ENCODE results near the gene BMP2K. TPM values are rescaled to one million over a fixed set of nuclear protein-coding genes. Genes with fewer than 3 reads are reported as not detected.

Gene BMP2K
- total and polyA plus RNA-seq, 2 donors from 2014 or later: 6.0 to 43.1 TPM

GRCh38 chr4:78940752-78941151 is 164.6 kb downstream of the BMP2K start:
- Histone ChIP-seq H3K4me3 (ENCODE audit: low read length in 3 of 3) (no peak overlapping the region), H3K9me3 (ENCODE audit: control insufficient read depth in 2 of 3, insufficient read depth in 1 of 3, low read length in 3 of 3) (no peaks in the 10 kb centered on the region), H3K9ac (ENCODE audit: low read length in 3 of 3) (no peak overlapping the region), H3K4me1 (ENCODE audit: control insufficient read depth in 2 of 3, insufficient read depth in 2 of 3, low read depth in 1 of 3, low read length in 3 of 3) (peaks cover 0 to 2% (median 0%) of the 10 kb centered on the region in 3 donors), H3K27ac (ENCODE audit: low read depth in 2 of 2, low read length in 2 of 2) (no peak overlapping the region), H3K36me3 (ENCODE audit: control insufficient read depth in 2 of 3, insufficient read depth in 3 of 3, low read length in 3 of 3) (no peaks in the 10 kb centered on the region), H3K27me3 (ENCODE audit: control insufficient read depth, insufficient read depth, low read length) (no peaks in the 10 kb centered on the region)
- no peak for DNase-seq
- intact Hi-C loops (cut with DNase I): no loop called here
- FAIRE-seq: no peak
- TF ChIP-seq, protein P1, sequence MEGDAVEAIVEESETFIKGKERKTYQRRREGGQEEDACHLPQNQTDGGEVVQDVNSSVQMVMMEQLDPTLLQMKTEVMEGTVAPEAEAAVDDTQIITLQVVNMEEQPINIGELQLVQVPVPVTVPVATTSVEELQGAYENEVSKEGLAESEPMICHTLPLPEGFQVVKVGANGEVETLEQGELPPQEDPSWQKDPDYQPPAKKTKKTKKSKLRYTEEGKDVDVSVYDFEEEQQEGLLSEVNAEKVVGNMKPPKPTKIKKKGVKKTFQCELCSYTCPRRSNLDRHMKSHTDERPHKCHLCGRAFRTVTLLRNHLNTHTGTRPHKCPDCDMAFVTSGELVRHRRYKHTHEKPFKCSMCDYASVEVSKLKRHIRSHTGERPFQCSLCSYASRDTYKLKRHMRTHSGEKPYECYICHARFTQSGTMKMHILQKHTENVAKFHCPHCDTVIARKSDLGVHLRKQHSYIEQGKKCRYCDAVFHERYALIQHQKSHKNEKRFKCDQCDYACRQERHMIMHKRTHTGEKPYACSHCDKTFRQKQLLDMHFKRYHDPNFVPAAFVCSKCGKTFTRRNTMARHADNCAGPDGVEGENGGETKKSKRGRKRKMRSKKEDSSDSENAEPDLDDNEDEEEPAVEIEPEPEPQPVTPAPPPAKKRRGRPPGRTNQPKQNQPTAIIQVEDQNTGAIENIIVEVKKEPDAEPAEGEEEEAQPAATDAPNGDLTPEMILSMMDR (IDR thresholded peaks at IDR 0.05; ENCODE audit: borderline replicate concordance, extremely low read depth, insufficient read depth): no peak

DNA sequence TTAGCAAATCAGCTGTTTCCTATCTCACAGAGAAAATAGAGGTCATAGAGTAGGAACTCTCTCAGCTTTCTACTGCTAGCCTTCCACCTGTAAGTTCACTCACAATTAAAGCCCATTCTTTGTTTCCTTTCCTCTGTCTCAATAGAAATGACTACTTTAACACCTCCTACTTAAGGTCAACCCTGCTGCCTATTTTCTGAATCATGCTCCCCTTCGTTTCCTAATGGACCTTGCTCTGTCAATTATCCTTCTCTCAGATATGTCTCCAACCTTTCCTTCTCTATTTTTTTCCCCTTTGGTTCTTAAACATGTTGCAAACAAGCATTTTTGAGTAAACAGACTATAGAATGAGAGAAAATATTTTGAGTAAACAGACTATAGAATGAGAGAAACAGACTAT is 168.2 kb downstream of the BMP2K start:
- intact Hi-C loops (cut with DNase I): no loop called here
- Histone ChIP-seq H3K27me3 (ENCODE audit: control insufficient read depth, insufficient read depth, low read length) (no peaks in the 10 kb centered on the region), H3K4me1 (ENCODE audit: control insufficient read depth in 2 of 3, insufficient read depth in 2 of 3, low read depth in 1 of 3, low read length in 3 of 3) (peaks cover 0 to 2% (median 0%) of the 10 kb centered on the region in 3 donors), H3K4me3 (ENCODE audit: low read length in 3 of 3) (no peak overlapping the region), H3K9ac (ENCODE audit: low read length in 3 of 3) (no peak overlapping the region), H3K27ac (ENCODE audit: low read depth in 2 of 2, low read length in 2 of 2) (no peak overlapping the region), H3K9me3 (ENCODE audit: control insufficient read depth in 2 of 3, insufficient read depth in 1 of 3, low read length in 3 of 3) (no peaks in the 10 kb centered on the region), H3K36me3 (ENCODE audit: control insufficient read depth in 2 of 3, insufficient read depth in 3 of 3, low read length in 3 of 3) (no peaks in the 10 kb centered on the region)
- DNase-seq (no peak), FAIRE-seq (no peak)
- TF ChIP-seq, protein P1 (IDR thresholded peaks at IDR 0.05; ENCODE audit: borderline replicate concordance, extremely low read depth, insufficient read depth): no peak

DNA sequence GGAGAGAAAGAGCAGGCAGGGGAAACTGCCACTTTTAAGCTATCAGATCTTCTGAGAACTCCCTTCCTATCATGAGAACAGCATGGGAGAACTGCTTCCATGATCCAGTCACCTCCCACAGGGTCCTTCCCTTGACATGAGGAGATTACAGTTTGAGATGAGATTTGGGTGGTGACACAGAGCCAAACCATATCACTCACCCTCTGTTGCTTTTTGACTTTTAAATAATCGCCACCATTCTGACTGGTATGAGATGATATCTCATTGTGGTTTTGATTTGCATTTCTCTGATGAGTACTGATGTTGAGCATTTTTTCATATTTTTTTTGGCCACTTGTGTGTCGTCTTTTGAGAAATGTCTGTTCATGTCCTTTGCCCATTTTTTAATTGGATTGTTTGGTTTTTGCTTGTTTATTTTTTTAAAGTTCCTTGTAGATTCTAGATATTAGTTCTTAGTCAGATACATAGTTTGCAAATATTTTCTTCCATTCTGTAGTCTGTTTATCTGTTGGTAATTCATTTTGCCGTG is 169.6 kb downstream of the BMP2K start:
- FAIRE-seq: no peak
- no peaks in the 10 kb centered on the region for H3K36me3 ChIP-seq (ENCODE audit: control insufficient read depth in 2 of 3, insufficient read depth in 3 of 3, low read length in 3 of 3)
- no peaks in the 10 kb centered on the region for H3K9me3 ChIP-seq (ENCODE audit: control insufficient read depth in 2 of 3, insufficient read depth in 1 of 3, low read length in 3 of 3)
- no peaks in the 10 kb centered on the region for H3K27me3 ChIP-seq (ENCODE audit: control insufficient read depth, insufficient read depth, low read length)
- no peak overlapping the region for H3K4me3 ChIP-seq (ENCODE audit: low read length in 3 of 3)
- H3K9ac ChIP-seq (ENCODE audit: low read length in 3 of 3): no peak overlapping the region
- intact Hi-C loops (cut with DNase I): no loop called here
- TF ChIP-seq, protein P1 (IDR thresholded peaks at IDR 0.05; ENCODE audit: borderline replicate concordance, extremely low read depth, insufficient read depth): no peak
- H3K27ac ChIP-seq (ENCODE audit: low read depth in 2 of 2, low read length in 2 of 2): no peak overlapping the region
- no peak for DNase-seq
- no peaks in the 10 kb centered on the region for H3K4me1 ChIP-seq (ENCODE audit: control insufficient read depth in 2 of 3, insufficient read depth in 2 of 3, low read depth in 1 of 3, low read length in 3 of 3)

- DNase-seq (no peak), FAIRE-seq (no peak)
- Histone ChIP-seq H3K27ac (ENCODE audit: low read depth in 2 of 2, low read length in 2 of 2) (no peak overlapping the region), H3K4me3 (ENCODE audit: low read length in 3 of 3) (no peak overlapping the region), H3K4me1 (ENCODE audit: control insufficient read depth in 2 of 3, insufficient read depth in 2 of 3, low read depth in 1 of 3, low read length in 3 of 3) (no peaks in the 10 kb centered on the region), H3K36me3 (ENCODE audit: control insufficient read depth in 2 of 3, insufficient read depth in 3 of 3, low read length in 3 of 3) (no peaks in the 10 kb centered on the region), H3K9me3 (ENCODE audit: control insufficient read depth in 2 of 3, insufficient read depth in 1 of 3, low read length in 3 of 3) (no peaks in the 10 kb centered on the region), H3K27me3 (ENCODE audit: control insufficient read depth, insufficient read depth, low read length) (no peaks in the 10 kb centered on the region), H3K9ac (ENCODE audit: low read length in 3 of 3) (no peak overlapping the region)
- intact Hi-C loops (cut with DNase I): loop anchor here (10.0 kb wide), 1 partner anchor 1265 kb away; no protein-coding TSS in a partner anchor
- TF ChIP-seq, protein P1 (IDR thresholded peaks at IDR 0.05; ENCODE audit: borderline replicate concordance, extremely low read depth, insufficient read depth): no peak
Measured at GRCh38 chr4:78949735-78950134, 173.6 kb downstream of the BMP2K start.

Data from kidney (tissue), 14 donors.